DOHH2 (cell line): ENCODE data around the gene PRPSAP1.
A peak's percentile ranks its signal among the peaks of the same experiment; 100 is the strongest.

Experiments
- H3F3A ChIP-seq: fragments of 200-600 bp; sonication (generic), shearing (Covaris generic); 2 replicates; pipeline ENCODE4 v1.6.0; 2016; ENCODE audit warnings: antibody characterized with exemption, mild to moderate bottlenecking; ENCODE audit not compliant: control insufficient read depth, insufficient read depth
- H3K27ac ChIP-seq: fragments of 200-600 bp; sonication (generic); 2 replicates; pipeline ENCODE4 v1.5.1; 2014; ENCODE audit warnings: low read depth, mild to moderate bottlenecking, low read length, moderate library complexity
- H3K27me3 ChIP-seq: fragments of 200-600 bp; sonication (generic); 2 replicates; pipeline ENCODE4 v1.6.1; 2014; ENCODE audit warnings: mild to moderate bottlenecking, low read length, mixed read lengths; ENCODE audit not compliant: control insufficient read depth
- H3K36me3 ChIP-seq: fragments of 200-600 bp; sonication (generic); 2 replicates; pipeline ENCODE4 v1.6.1; 2014; ENCODE audit warnings: mild to moderate bottlenecking, low read length, moderate library complexity, mixed read lengths; ENCODE audit not compliant: control insufficient read depth
- H3K4me1 ChIP-seq: fragments of 200-600 bp; sonication (generic); 2 replicates; pipeline ENCODE4 v1.6.1; 2014; ENCODE audit warnings: mild to moderate bottlenecking, low read length, mixed read lengths; ENCODE audit not compliant: control insufficient read depth
- H3K4me2 ChIP-seq: fragments of 200-600 bp; sonication (generic); 2 replicates; pipeline ENCODE4 v1.6.0; 2014; ENCODE audit warnings: mild to moderate bottlenecking, low read length, moderate library complexity
- H3K4me3 ChIP-seq: fragments of 200-600 bp; sonication (generic); 2 replicates; pipeline ENCODE4 v1.5.1; 2014; ENCODE audit warnings: mild to moderate bottlenecking, low read length, mixed read lengths
- H3K79me2 ChIP-seq: fragments of 200-600 bp; sonication (generic); 2 replicates; pipeline ENCODE4 v1.6.1; 2014; ENCODE audit warnings: mild to moderate bottlenecking, low read length, mixed read lengths; ENCODE audit not compliant: control insufficient read depth
- H3K9me2 ChIP-seq: fragments of 200-600 bp; sonication (generic); replicated peaks from 2 replicates; pipeline ENCODE4 v1.6.1; 2014; ENCODE audit warnings: mild to moderate bottlenecking, low read length, mixed read lengths; ENCODE audit not compliant: control insufficient read depth
- H3K9me3 ChIP-seq: fragments of 200-600 bp; sonication (generic); 2 replicates; pipeline ENCODE4 v1.6.1; 2014; ENCODE audit warnings: antibody characterized with exemption, low read length, mixed read lengths; ENCODE audit not compliant: control insufficient read depth, insufficient read depth
- H4K20me1 ChIP-seq: fragments of 200-600 bp; sonication (generic); 2 replicates; pipeline ENCODE4 v1.6.0; 2014; ENCODE audit warnings: low read depth, mild to moderate bottlenecking, antibody characterized with exemption, low read length, moderate library complexity; ENCODE audit not compliant: control insufficient read depth, insufficient read depth
- EZH2phosphoT487 ChIP-seq: fragments of 200-600 bp; sonication (generic); IDR thresholded peaks from 2 replicates; pipeline ENCODE4 v1.6.1; 2017; ENCODE audit warnings: borderline replicate concordance, mild to moderate bottlenecking, antibody characterized with exemption, low read length, moderate library complexity, mixed read lengths
- TF ChIP-seq, protein P1 (sequence below): fragments of 200-600 bp; sonication (generic); IDR thresholded peaks from one replicate; pipeline ENCODE4 v1.5.1; 2014; ENCODE audit warnings: antibody characterized with exemption, mild to moderate bottlenecking, low read depth, low read length; ENCODE audit not compliant: poor library complexity, severe bottlenecking

Gene PRPSAP1

DNA sequence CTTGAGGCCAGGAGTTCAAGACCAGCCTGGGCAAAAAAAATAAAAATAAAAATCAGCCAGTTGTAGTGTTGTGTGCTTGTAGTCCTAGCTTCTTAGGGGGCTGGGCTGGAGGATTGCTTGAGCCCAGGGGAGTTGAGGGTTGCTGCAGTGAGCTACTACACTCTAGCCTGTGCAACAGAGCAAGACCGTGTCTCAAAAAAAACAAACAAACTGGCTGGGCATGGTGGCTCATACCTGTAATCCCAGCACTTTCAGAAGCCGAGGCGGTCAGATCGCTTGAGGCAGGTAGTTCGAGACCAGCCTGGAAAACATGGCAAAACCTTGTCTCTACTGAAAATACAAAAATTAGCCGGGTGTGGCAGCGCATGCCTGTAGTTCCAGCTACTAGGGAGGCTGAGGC is 93.5 kb downstream of the PRPSAP1 start:
- Histone ChIP-seq H3K4me1 (peaks cover 64% of the 10 kb centered on the region), H3K27ac (peak overlapping the region; percentile 77), H3F3A (peaks cover 27% of the 10 kb centered on the region), H4K20me1 (no peaks in the 10 kb centered on the region), H3K9me2 (no peaks in the 10 kb centered on the region), H3K79me2 (no peaks in the 10 kb centered on the region), H3K4me3 (peak overlapping the region; percentile 68), H3K27me3 (no peaks in the 10 kb centered on the region), H3K4me2 (peak overlapping the region; percentile 73), H3K9me3 (no peaks in the 10 kb centered on the region), H3K36me3 (no peaks in the 10 kb centered on the region)
- TF ChIP-seq, protein P1, sequence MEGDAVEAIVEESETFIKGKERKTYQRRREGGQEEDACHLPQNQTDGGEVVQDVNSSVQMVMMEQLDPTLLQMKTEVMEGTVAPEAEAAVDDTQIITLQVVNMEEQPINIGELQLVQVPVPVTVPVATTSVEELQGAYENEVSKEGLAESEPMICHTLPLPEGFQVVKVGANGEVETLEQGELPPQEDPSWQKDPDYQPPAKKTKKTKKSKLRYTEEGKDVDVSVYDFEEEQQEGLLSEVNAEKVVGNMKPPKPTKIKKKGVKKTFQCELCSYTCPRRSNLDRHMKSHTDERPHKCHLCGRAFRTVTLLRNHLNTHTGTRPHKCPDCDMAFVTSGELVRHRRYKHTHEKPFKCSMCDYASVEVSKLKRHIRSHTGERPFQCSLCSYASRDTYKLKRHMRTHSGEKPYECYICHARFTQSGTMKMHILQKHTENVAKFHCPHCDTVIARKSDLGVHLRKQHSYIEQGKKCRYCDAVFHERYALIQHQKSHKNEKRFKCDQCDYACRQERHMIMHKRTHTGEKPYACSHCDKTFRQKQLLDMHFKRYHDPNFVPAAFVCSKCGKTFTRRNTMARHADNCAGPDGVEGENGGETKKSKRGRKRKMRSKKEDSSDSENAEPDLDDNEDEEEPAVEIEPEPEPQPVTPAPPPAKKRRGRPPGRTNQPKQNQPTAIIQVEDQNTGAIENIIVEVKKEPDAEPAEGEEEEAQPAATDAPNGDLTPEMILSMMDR: no peak
- no peak for TF ChIP-seq EZH2phosphoT487
